Stromal cell of bone marrow (primary cell): ENCODE data around the gene CRCP.
"Not testable (repeated sequence)": the region's sequence is repeated elsewhere in the genome, so short reads cannot be mapped to it uniquely, and the experiment has no call there.

Experiments used
- DNase-seq: peaks from one replicate; pipeline ENCODE4 v3.0.0-alpha.2; 2012; ENCODE audit warnings: low read depth

The CRCP gene

DNA sequence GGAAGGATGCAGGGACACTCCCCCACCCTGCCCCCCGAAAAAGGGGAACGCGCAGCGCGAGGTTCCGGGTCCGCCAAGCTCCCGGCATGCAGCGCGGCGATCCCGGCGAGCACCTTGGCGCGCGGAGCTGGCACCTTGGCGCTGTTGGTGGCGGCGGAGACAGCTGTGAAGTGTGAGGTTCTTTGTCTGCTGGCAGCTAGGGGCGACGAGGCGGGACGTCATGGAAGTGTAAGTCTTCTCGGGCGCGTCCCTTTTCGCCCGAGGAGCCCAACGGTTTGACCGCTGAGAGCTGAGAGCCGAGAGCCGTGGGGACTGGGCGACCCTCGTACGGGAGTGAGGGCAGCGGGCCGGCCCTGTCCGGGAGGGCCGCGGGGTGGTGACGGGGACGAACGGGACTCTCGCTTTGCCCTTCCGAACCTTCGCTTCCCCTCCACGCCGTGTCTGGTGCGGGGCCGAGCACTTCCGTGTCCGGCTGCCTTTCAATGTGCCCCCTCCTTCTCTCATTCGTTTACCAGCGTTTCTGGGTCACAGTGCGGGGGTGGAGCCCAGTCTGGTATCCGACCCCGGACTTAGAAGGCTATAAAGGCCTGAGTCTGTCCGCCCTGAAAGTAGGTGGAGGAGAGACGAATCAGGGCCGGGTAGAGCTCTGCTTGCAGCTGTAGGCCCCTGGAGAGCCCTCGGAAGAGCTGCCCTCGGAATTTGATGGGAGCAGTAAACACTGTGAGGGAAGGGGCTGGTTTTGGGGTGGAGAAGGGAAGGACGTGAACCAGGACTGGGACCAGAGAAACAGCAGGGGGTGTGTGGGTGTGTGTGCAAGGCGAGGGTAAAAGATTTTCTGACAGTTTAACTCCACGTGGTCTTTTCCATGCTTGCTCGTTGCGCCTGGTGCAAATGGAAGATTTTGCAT lies at the start of gene CRCP:
Gene CRCP (plus strand): TSS at position 105 of the 907 bp plus-strand sequence. CDS start 116 bp downstream, at position 221.
- peak; percentile 51 for DNase-seq

DNA sequence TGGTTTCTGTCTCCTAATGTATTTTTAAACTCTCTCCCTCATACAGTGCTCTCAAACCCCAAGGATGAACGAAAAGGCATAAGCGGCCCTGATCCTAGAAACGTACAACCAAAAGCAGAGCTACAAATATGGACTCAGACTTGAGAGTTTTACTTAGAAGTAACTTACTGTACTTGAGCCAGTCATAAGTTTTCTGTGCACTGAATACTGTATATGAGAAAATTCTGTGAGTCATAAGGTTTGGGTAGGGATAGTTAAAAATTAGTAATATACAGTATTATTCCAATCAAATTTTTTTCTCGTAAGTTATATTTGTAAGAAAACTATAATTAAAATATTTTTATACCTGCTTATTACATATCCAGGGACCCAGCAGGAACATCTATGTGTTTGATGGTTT lies 44.9 kb upstream of the CRCP start:
- no peak for DNase-seq

DNA sequence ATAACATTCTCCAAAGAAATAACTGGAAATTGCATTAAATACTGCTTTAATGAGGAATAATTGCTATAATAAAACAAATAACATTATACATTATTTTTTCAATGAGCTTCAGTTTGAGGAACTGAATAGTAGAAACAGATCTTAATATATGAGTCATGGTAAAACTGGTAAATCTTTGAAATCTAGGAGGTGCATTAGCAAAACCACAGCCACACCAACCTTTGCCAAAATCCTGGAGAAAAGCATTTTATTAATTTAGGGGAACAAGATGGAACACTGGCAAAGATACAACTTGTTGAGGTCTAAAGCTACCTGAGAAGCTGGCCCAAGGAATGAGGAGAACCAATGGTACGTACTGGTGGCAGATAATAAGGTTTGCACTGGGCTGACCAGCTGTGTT lies 44.4 kb upstream of the CRCP start:
- no peak for DNase-seq

DNA sequence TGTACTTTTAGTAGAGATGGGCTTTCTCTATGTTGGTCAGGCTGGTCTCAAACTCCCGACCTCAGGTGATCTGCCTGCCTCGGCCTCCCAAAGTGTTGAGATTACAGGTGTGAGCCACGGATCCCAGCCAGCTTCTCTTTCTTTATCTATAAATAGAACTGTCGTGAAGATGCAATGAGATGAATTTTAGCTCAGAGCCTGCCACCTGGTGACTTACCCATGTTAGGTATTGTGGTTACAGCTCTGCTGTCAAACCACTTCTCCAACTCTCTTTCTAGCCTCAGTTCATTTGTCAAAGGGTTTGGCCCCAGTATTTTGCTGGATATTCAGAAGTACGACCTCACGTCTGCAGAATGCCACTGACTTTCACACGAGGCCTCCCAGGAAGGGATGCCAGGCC lies 42.4 kb upstream of the CRCP start:
- not testable (repeated sequence) for DNase-seq

DNA sequence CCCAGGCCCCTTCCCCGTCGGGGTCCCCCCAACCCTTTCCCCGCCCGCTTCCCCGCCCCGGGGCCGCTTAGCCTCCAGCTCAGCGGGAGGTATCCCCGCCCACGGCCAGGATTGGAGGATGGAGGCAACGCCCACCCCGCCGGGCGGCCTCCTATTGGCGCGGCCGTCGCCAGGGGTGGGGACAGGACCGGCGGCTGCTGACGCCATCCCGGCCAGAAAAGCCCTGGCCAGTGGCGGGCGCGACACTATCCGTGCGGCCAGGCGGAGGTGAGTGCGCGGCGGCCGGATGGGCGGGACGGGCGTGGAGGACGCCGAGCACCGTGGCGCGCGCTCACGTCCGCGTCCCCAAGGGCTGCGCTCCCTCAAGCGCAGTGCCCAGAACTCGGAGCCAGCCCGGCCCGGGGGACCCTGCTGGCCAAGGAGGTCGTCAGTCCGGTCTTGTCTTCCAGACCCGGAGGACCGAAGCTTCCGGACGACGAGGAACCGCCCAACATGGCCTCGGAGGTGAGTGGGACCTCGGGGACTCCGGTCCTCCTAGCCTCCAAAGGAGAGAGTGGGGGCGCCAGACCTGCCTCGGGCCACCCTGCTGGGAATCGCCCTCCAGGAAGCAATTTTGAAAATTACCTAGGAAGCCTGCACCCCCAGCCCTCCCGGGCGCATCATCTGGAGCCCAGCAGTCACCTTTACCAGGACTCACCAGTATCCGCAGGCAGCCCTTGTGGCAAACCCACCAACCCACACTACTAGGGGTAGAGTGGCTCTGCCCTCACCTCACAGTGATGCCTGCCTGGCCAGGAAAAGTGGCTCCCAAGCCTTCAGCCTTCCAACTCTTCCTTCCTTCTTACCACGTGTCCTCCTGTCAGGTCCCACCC lies 38.8 kb upstream of the CRCP start, which contains the start of gene ASL:
Gene ASL (plus strand): TSS at position 230 of the 872 bp plus-strand sequence. CDS start 263 bp downstream, at position 493.
- peak; percentile 81 for DNase-seq

DNA sequence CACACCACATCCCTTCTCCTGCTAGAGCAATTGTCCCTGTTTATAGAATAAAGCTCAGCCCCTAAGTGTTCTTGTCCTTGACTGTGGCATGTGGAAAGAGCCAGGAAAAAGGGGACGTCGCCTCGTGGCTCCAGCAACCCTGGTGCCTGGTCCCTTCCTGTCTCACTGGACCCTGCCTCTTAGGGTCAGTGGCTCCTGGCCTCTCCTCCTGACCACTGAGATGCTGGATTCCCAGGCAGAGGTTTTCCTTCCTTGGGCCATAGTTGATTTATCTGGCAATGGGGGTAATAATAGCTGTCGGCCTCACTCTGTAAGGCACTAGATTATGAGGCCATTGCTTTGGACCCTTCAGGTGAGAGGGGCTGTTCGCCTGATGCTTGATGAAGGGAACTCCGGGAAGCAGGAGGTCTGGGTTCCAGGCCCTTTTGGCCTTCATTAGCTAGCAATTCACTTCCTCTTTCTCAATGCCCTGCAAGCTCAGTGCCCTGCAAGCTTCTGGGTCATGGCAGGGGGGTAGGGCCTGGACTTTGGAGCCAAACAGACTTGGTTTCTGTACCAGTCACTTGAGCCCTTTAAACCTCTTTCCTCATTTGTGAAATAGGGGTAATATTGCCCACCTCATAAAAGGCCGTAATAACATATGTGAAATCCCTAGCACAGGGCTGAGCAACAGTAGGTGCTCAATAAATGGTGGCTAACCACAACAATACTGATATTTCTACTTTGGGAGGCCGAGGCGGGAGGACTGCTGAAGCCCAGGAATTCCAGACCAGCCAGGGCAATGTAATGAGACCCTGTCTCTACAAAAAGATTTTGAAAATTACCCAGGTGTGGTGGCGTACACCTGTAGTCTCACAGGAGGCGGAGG lies 38.0 kb upstream of the CRCP start:
- no peak for DNase-seq

DNA sequence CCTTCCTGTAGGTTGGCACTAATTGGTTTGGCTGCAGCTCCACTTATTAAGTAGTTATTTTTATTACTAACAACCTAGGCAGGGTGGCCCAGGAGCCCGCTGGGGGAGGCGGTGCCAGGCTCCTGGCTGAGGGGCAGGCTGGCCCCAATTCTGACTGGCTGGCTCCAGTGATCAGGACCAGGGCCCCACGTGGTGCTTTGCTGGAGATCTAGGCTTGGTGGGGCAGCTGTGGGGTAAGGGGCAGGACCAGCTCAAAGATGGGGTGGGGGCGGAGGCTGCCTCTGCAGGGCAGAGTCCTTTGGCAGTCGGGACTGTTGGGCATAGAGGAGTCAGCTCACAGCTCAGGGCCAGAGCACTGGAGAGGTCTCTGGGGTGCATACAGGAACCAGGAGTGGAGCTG lies 36.6 kb upstream of the CRCP start:
- DNase-seq = no peak

DNA sequence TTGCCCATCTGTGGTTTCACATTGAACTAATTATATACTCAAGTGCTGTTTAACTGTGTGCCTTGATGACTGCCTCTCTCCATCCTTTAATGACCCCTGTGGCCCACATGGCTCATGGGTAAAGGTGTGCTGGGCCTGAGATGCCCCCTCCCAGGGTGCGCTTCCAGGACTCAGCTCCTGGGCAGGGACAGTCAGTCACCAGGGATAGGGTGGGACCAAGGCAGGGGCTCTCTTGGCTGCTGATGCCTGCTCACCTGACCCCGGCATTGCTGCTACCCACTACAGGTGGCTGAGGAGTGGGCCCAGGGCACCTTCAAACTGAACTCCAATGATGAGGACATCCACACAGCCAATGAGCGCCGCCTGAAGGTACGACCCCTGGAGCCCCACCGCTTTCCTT lies 32.6 kb upstream of the CRCP start:
- no peak for DNase-seq

DNA sequence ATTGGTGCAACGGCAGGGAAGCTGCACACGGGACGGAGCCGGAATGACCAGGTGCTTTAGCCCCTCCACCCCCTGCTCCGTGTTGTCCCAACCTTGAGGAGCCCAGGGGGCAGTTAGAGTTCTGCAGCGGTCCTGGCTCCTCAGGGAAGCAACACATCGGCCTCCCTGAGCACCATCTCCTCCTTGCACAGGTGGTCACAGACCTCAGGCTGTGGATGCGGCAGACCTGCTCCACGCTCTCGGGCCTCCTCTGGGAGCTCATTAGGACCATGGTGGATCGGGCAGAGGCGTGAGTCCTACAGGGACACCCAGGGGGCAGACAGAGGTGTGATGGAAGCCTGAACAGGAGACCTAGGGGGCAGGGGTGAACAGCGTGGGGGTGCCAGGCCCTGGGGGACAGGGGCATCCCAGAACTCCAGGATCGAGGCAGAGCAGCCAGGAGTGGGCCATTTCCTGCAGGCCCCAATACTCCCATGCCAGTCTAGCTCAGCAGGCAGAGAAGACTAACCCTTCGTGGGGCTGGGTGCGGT lies 31.7 kb upstream of the CRCP start:
- no peak for DNase-seq

DNA sequence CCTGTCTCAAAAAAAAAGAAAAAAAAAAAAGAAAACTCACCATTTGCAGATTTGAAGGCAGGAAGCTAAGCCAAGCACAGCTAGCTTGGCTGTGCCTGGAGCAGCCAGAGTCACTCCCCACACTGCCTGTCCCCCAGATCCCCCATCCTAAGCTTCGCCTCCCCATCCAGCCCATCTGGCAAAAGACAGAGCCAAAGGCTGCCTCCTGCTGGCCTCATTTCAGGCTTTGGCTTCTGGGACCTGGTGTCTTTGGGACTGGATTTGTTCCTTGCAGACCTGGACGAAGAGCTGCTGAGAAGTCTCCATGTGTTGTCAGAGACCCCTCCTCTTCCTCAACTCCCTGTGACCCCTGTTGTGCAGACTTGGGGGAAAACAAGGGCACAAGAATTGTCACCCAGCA lies 31.0 kb upstream of the CRCP start:
- no peak for DNase-seq

DNA sequence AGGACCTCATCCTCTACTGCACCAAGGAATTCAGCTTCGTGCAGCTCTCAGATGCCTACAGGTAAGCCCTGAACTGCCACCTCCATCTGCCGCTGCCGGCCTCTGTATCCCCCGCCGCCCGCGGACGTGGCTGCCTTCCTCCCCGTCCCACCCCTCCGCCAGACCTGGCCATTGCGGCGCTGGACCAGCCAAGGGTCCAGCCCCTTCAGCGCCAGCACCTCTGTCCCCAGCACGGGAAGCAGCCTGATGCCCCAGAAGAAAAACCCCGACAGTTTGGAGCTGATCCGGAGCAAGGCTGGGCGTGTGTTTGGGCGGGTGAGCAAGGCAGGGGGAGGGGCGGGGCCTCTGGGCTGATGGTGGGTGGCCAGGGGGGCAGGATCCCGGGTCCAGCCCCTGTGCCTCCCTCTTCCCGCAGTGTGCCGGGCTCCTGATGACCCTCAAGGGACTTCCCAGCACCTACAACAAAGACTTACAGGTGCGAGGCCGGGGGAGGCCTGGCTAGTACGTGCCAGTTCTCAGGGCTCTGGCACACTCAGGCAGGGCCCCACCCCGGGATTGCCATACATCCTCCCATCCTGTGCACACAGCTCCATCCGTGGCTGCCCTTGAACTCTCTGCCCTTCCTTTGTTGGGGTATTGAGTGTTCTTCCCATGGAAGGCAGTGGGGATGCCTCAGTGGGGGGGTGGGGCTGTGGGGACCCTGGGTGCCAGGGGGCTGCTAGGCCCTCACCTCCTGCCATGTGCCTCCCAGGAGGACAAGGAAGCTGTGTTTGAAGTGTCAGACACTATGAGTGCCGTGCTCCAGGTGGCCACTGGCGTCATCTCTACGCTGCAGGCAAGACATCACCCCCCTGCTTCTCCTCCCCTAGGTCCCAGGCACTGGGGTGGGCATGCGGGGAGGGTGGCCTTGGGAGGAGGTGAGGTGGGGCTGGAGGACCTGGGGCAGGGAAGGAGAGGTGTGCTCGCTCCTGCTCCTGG lies 25.5 kb upstream of the CRCP start:
- no peak for DNase-seq

DNA sequence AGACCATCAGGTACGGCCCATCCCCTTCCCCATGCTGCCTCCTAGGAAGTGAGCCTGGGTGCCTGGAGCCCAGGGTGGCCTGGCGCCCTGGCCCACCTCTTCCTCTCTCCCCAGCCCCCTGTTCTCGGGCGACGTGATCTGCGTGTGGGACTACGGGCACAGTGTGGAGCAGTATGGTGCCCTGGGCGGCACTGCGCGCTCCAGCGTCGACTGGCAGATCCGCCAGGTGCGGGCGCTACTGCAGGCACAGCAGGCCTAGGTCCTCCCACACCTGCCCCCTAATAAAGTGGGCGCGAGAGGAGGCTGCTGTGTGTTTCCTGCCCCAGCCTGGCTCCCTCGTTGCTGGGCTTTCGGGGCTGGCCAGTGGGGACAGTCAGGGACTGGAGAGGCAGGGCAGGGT lies 22.0 kb upstream of the CRCP start:
- DNase-seq = no peak

DNA sequence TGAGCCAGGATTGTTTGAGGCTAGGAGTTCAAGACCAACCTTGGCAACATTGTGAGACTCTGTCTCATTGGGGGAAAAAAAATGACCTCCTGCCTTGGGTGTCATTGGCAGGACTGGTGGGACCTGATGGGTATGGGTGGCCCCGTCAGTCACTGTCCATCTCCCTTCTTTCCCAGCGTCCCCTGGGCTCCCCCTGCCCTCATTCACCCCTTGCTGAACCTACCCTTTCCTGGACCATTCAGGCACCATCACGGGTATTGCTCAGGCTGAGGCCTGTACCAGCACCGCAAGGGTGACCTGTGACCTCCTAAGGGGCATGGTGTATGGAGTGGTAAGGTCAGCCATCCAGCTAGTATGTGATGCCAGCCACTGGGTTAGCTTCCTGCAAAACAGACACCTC lies 19.6 kb upstream of the CRCP start:
- no peak for DNase-seq

DNA sequence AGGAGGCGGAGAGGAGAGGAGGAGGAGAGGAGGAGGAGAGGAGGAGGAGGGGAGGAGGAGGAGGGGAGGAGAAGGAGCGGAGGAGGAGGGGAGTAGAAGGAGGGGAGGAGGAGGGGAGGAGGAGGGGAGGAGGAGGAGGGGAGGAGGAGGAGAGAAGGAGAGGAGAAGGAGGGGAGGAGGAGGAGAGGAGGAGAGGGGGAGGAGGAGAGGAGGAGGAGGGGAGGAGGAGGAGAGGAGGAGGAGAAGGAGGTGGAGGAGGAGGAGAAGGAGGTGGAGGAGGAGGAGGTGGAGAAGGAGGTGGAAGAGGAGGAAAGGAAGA lies 15.5 kb upstream of the CRCP start:
- no peak for DNase-seq

DNA sequence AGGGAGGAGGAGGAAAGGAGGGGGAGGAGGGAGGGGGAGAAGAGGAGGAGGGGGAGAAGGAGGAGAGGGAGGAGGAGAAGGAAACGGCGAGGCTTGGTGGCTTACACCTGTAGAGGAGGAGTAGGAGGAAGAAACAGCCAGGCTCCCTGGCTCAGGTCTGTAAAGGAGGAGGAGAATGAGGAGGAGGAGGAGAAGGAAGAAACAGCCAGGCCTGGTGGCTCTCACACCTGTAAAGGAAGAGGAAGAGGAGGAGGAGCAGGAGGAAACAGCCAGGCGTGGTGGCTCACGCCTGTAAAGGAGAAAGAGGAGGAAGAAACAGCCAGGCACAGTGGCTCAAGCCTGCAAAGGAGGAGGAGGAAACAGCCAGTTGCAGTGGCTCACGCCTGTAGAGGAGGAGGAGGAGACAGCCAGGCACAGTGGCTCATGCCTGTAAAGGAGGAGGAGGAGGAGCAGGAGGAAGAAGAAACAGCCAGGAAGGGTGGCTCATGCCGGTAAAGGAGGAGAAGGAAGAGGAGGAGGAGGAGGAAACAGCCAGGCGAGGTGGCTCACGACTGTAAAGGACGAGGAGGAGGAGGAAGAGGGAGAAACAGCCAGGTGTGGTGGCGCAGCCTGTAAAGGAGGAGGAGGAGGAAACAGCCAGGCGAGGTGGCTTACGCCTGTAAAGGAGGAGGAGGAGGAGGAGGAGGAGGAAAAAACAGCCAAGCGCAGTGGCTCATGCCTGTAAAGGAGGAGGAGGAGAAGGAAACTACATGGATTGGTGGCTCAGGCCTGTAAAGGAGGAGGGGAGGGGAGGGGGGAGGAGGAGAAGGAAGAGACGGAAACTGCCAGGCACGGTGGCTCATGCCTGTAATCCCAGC lies 14.9 kb upstream of the CRCP start:
- DNase-seq = peak; percentile 88

DNA sequence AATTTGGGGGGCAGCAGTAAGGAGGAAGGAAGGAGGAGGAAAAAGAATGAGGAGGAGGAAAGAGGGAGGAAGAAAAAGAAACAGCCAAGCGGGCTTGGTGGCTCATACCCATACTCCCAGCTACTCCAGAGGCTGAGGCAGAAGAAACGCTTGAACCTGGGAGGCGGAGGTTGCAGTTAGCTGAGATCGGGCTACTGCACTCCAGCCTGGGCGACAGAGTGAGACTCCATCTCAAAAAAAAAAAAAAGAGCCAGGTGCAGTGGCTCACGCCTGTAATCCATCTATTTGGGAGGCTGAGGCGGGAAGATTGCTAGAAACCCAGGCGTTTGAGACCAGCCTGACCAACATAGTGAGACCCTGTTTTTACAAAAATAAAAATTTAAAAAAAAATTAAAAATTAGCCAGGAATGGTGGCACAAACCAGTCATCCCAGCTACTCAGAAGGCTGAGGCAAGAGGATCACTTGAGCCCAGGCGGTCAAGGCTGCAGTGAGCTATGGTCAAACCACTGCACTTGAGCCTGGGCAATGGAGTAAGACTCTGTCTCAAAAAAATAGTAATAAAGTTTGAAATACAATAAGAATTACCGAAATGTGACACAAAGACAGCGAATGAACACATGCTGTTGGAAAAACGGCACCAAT lies 14.1 kb upstream of the CRCP start:
- no peak for DNase-seq

DNA sequence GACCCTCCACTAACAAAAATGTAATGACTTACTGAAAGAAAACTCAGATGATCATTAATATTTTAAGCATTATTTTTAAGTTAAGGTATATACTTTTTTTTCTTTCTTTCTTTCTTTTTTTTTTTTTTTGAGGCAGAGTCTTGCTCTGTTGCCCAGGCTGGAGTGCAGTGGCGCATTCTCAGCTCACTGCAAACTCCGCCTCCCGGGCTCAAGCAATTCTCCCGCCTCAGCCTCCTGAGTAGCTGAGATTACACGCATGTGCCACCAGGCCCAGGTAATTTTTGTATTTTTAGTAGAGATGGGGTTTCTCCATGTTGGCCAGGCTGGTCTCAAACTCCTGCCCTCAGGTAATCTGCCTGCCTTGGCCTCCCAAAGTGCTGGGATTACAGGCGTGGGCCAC lies 12.5 kb upstream of the CRCP start:
- DNase-seq = not testable (repeated sequence)

DNA sequence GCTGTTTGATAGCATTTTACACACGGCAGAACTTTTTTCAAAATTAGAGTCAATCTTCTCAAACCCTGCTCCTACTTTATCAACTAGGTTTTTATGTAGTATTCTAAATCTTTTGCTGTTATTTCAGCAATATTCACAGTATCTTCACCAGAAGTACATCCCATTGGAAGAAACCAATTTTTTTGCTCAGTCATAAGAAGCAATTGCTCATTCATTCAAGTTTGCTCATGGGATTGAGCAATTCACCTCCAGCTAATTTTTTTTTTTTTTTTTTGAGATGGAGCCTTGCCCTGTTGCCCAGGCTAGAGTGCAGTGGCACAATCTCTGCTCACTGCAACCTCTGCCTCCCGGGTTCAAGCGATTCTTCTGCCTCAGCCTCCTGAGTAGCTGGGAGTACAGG lies 10.7 kb upstream of the CRCP start:
- peak; percentile 49 for DNase-seq

DNA sequence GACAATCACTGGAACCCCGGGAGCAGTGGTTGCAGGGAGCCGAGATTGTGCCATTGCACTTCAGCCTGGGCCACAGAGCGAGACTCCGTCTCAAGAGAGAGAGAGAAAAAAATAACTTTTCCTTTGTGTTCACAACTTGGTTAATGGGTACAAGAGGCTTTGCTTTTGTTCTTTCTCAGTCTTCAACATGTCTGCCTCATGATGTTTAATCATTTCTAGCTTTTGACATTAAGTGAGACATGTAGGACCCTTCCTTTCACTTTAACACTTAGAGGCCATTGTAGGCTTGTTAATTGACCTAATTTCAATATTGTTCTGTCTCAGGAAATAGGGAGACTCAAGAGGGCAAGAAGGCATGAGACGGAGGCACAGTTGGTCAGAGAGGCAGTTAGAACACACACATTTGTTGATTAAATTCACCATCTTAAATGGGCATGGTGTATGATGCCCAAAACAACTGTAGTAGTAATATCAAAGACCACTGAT lies 9.3 kb upstream of the CRCP start:
- no peak for DNase-seq
